ENCODE measurements around the gene IL4R. TPM values are rescaled to one million over a fixed set of nuclear protein-coding genes. Genes with fewer than 3 reads are reported as not detected.
A peak's percentile ranks its signal among the peaks of the same experiment; 100 is the strongest.
"Not testable (repeated sequence)": the region's sequence is repeated elsewhere in the genome, so short reads cannot be mapped to it uniquely, and the experiment has no call there.

Gene IL4R
- total RNA-seq, 1 donor from 2014 or later = 202 TPM

GRCh38 chr16:27387724-27388123, 74.0 kb downstream of the IL4R start:
- no peak for ATAC-seq (ENCODE audit: low read depth)
- DNase-seq = no peak
- CTCF ChIA-PET = interaction anchor here (1.2 to 1.5 kb wide), 2 partner anchors 11 to 46 kb away, joined by 3 read pairs; no protein-coding TSS in a partner anchor
- no peak for TF ChIP-seq CTCF (IDR thresholded peaks at IDR 0.05)
- intact Hi-C loops (cut with micrococcal nuclease) = no loop called here
- H3K36me3 Mint-ChIP-seq (ENCODE audit: low read depth) = peaks cover 13% of the 10 kb centered on the region
- H3K27me3 Mint-ChIP-seq = no peaks in the 10 kb centered on the region
- H3K4me1 Mint-ChIP-seq = peaks cover 36% of the 10 kb centered on the region
- no peak overlapping the region for H3K4me3 Mint-ChIP-seq
- H3K9me3 Mint-ChIP-seq = peaks cover 18% of the 10 kb centered on the region
- H3K27ac Mint-ChIP-seq = peak overlapping the region; percentile 41
- POLR2A ChIA-PET = interaction anchor here (1.2 to 28.2 kb wide), 4 partner anchors 12 to 59 kb away, joined by 3 to 1103 read pairs (median 50); partner anchors contain the start of gene IL21R

GRCh38 chr16:27389272-27389961, 75.6 kb downstream of the IL4R start:
- ATAC-seq (ENCODE audit: low read depth) (no peak), DNase-seq (no peak)
- POLR2A ChIA-PET = interaction anchor here (0.7 to 28.2 kb wide), 4 partner anchors 13 to 61 kb away, joined by 3 to 1103 read pairs (median 52); partner anchors contain the start of gene IL21R
- Mint-ChIP-seq H3K9me3 (peaks cover 21% of the 10 kb centered on the region), H3K36me3 (ENCODE audit: low read depth) (peaks cover 12% of the 10 kb centered on the region), H3K27me3 (no peaks in the 10 kb centered on the region), H3K4me1 (peaks cover 24% of the 10 kb centered on the region), H3K27ac (peak overlapping the region; percentile 52), H3K4me3 (no peak overlapping the region)
- intact Hi-C loops (cut with micrococcal nuclease) = no loop called here
- TF ChIP-seq CTCF (IDR thresholded peaks at IDR 0.05) = no peak
- CTCF ChIA-PET = no interaction called here

GRCh38 chr16:27390151-27390550, 76.4 kb downstream of the IL4R start:
- POLR2A ChIA-PET = interaction anchor here (0.8 to 28.2 kb wide), 4 partner anchors 12 to 62 kb away, joined by 3 to 1103 read pairs (median 50); partner anchors contain the start of gene IL21R
- DNase-seq = no peak
- no peaks in the 10 kb centered on the region for H3K27me3 Mint-ChIP-seq
- CTCF ChIA-PET = no interaction called here
- H3K4me1 Mint-ChIP-seq = peaks cover 22% of the 10 kb centered on the region
- H3K36me3 Mint-ChIP-seq (ENCODE audit: low read depth) = peaks cover 15% of the 10 kb centered on the region
- no peak overlapping the region for H3K27ac Mint-ChIP-seq
- H3K4me3 Mint-ChIP-seq = no peak overlapping the region
- ATAC-seq (ENCODE audit: low read depth) = no peak
- no peak for TF ChIP-seq CTCF (IDR thresholded peaks at IDR 0.05)
- peaks cover 22% of the 10 kb centered on the region for H3K9me3 Mint-ChIP-seq
- intact Hi-C loops (cut with micrococcal nuclease) = no loop called here

- no peak for ATAC-seq (ENCODE audit: low read depth)
- Mint-ChIP-seq H3K36me3 (ENCODE audit: low read depth) (peaks cover 15% of the 10 kb centered on the region), H3K27ac (peak overlapping the region; percentile 7), H3K4me3 (no peak overlapping the region), H3K27me3 (no peaks in the 10 kb centered on the region), H3K4me1 (peaks cover 29% of the 10 kb centered on the region), H3K9me3 (peaks cover 27% of the 10 kb centered on the region)
- TF ChIP-seq CTCF (IDR thresholded peaks at IDR 0.05) = no peak
- ChIA-PET POLR2A (interaction anchor here (0.7 to 28.2 kb wide), 5 partner anchors 9 to 74 kb away, joined by 4 to 1103 read pairs (median 6); partner anchors contain the start of gene IL21R), CTCF (interaction anchor here (0.9 to 2.1 kb wide), 3 partner anchors 16 to 25 kb away, joined by 3 to 6 read pairs (median 3); no protein-coding TSS in a partner anchor)
- no peak for DNase-seq
- intact Hi-C loops (cut with micrococcal nuclease) = no loop called here
Measured at GRCh38 chr16:27392671-27393070, 78.9 kb downstream of the IL4R start.

GRCh38 chr16:27394516-27394915, 80.7 kb downstream of the IL4R start:
- ChIA-PET POLR2A (interaction anchor here (0.8 kb wide), 1 partner anchor 13 kb away, joined by 3 read pairs; no protein-coding TSS in a partner anchor), CTCF (no interaction called here)
- no peaks in the 10 kb centered on the region for H3K27me3 Mint-ChIP-seq
- H3K27ac Mint-ChIP-seq = no peak overlapping the region
- peaks cover 27% of the 10 kb centered on the region for H3K9me3 Mint-ChIP-seq
- ATAC-seq (ENCODE audit: low read depth) = no peak
- no peak for TF ChIP-seq CTCF (IDR thresholded peaks at IDR 0.05)
- no peak overlapping the region for H3K4me3 Mint-ChIP-seq
- peaks cover 15% of the 10 kb centered on the region for H3K36me3 Mint-ChIP-seq (ENCODE audit: low read depth)
- intact Hi-C loops (cut with micrococcal nuclease) = no loop called here
- peaks cover 36% of the 10 kb centered on the region for H3K4me1 Mint-ChIP-seq
- no peak for DNase-seq

- intact Hi-C loops (cut with micrococcal nuclease) = not testable (repeated sequence)
Measured at GRCh38 chr16:27398341-27398893, 84.6 kb downstream of the IL4R start.

More at GRCh38 chr16:27398341-27398893, 84.6 kb downstream of the IL4R start:
- peak overlapping the region; percentile 66 for H3K4me3 Mint-ChIP-seq
- peaks cover 65% of the 10 kb centered on the region for H3K4me1 Mint-ChIP-seq
- ATAC-seq (ENCODE audit: low read depth); DNase-seq; H3K27me3 Mint-ChIP-seq: not testable (repeated sequence)
- H3K9me3 Mint-ChIP-seq = peaks cover 16% of the 10 kb centered on the region
- CTCF ChIA-PET = interaction anchor here (0.9 to 1.6 kb wide), 5 partner anchors 9 to 51 kb away, joined by 3 to 11 read pairs (median 4); no protein-coding TSS in a partner anchor
- POLR2A ChIA-PET = interaction anchor here (1.0 to 13.6 kb wide), 6 partner anchors 9 to 166 kb away, joined by 3 to 1103 read pairs (median 187); no protein-coding TSS in a partner anchor
- H3K27ac Mint-ChIP-seq = peak overlapping the region; percentile 88
- H3K36me3 Mint-ChIP-seq (ENCODE audit: low read depth) = peaks cover 21% of the 10 kb centered on the region

All from activated B cell treated with CpG ODN at 0.5 μM for 24 hours (primary cell).